ENCODE data around the gene RBM39.
A peak's percentile ranks its signal among the peaks of the same experiment; 100 is the strongest.

RBM39 gene

GRCh38 chr20:35674921-35675320, 67.1 kb downstream of the RBM39 start:
- DNase-seq (ENCODE audit: low read depth, low spot score) = no peak

GRCh38 chr20:35673884-35674283, 68.2 kb downstream of the RBM39 start:
- no peak for DNase-seq (ENCODE audit: low read depth, low spot score)

GRCh38 chr20:35669681-35670080, 72.4 kb downstream of the RBM39 start:
- DNase-seq (ENCODE audit: low read depth, low spot score) = no peak

- DNase-seq (ENCODE audit: low read depth, low spot score) = no peak
Observed at GRCh38 chr20:35669221-35669620, 72.8 kb downstream of the RBM39 start.

GRCh38 chr20:35665949-35666288, 76.1 kb downstream of the RBM39 start:
- no peak for DNase-seq (ENCODE audit: low read depth, low spot score)

- peak; percentile 97 for DNase-seq (ENCODE audit: low read depth, low spot score)
Observed at GRCh38 chr20:35664466-35665206, 77.4 kb downstream of the RBM39 start, which contains the start of the genes CPNE1 and RBM12. Gene CPNE1, minus strand, starts transcription at chr20:35664900. Its CDS starts 31,977 bp downstream, at chr20:35632923. Gene RBM12, minus strand, starts transcription at chr20:35664900. Its CDS starts 9,578 bp downstream, at chr20:35655322.

GRCh38 chr20:35663516-35664465, 78.3 kb downstream of the RBM39 start:
- DNase-seq (ENCODE audit: low read depth, low spot score) = peak; percentile 82

GRCh38 chr20:35662551-35662950, 79.5 kb downstream of the RBM39 start:
- no peak for DNase-seq (ENCODE audit: low read depth, low spot score)

GRCh38 chr20:35661908-35662307, 80.2 kb downstream of the RBM39 start:
- no peak for DNase-seq (ENCODE audit: low read depth, low spot score)

GRCh38 chr20:35661053-35661452, 81.0 kb downstream of the RBM39 start:
- DNase-seq (ENCODE audit: low read depth, low spot score) = no peak

- DNase-seq (ENCODE audit: low read depth, low spot score) = no peak
Observed at GRCh38 chr20:35660122-35660937, 81.7 kb downstream of the RBM39 start.

GRCh38 chr20:35657271-35657670, 84.8 kb downstream of the RBM39 start:
- DNase-seq (ENCODE audit: low read depth, low spot score) = no peak

- DNase-seq (ENCODE audit: low read depth, low spot score) = no peak
Observed at GRCh38 chr20:35654415-35654814, 87.6 kb downstream of the RBM39 start.

- DNase-seq (ENCODE audit: low read depth, low spot score) = no peak
Observed at GRCh38 chr20:35653893-35654292, 88.2 kb downstream of the RBM39 start.
